ENCODE results near the gene OSBPL5.

- TF ChIP-seq POLR2A (IDR thresholded peaks at IDR 0.05) = no peak
- TF ChIP-seq, protein P1, sequence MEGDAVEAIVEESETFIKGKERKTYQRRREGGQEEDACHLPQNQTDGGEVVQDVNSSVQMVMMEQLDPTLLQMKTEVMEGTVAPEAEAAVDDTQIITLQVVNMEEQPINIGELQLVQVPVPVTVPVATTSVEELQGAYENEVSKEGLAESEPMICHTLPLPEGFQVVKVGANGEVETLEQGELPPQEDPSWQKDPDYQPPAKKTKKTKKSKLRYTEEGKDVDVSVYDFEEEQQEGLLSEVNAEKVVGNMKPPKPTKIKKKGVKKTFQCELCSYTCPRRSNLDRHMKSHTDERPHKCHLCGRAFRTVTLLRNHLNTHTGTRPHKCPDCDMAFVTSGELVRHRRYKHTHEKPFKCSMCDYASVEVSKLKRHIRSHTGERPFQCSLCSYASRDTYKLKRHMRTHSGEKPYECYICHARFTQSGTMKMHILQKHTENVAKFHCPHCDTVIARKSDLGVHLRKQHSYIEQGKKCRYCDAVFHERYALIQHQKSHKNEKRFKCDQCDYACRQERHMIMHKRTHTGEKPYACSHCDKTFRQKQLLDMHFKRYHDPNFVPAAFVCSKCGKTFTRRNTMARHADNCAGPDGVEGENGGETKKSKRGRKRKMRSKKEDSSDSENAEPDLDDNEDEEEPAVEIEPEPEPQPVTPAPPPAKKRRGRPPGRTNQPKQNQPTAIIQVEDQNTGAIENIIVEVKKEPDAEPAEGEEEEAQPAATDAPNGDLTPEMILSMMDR (IDR thresholded peaks at IDR 0.05) = no peak
These were observed 121.1 kb downstream of the OSBPL5 start for GRCh38 chr11:3044004-3044403.

Measured in uterus (tissue), 2 donors.